Caco-2 (cell line): ENCODE results near the gene MACROD2. TPM values are rescaled to one million over a fixed set of nuclear protein-coding genes. Genes with fewer than 3 reads are reported as not detected.
"Not testable (repeated sequence)": the region's sequence is repeated elsewhere in the genome, so short reads cannot be mapped to it uniquely, and the experiment has no call there.

ENCODE experiments used
- BruUV-seq: library from RNA; stranded (reverse); fragments of 400-500 nt; replicated peaks from 2 replicates; lab custom pipeline; 2021; lab: Mats Ljungman, UMichigan
- CTCF ChIA-PET: fragments of 300-600 bp; sonication (Branson Sonifier 250); formaldehyde crosslinking; loops from one replicate; lab custom pipeline; 2022; ENCODE audit warnings: antibody characterized with exemption; lab: Charles Lee
- POLR2A ChIA-PET: fragments of 300-600 bp; sonication (Branson Sonifier 250); formaldehyde crosslinking; loops from one replicate; lab custom pipeline; 2022; ENCODE audit warnings: antibody characterized with exemption; lab: Charles Lee
- DNase-seq, 2 experiments: peaks; one replicate each; pipeline versions ENCODE4 v3.0.0 to v3.0.0-alpha.2; 2020 to 2022
- H3K27me3 ChIP-seq: replicated peaks from 2 replicates; pipeline ENCODE4 v1.6.0; 2011; ENCODE audit warnings: low read length; ENCODE audit not compliant: control insufficient read depth, insufficient read depth
- H3K36me3 ChIP-seq: 2 replicates; pipeline ENCODE4 v1.5.1; 2011; ENCODE audit warnings: low read length; ENCODE audit not compliant: control insufficient read depth, insufficient read depth
- H3K4me1 ChIP-seq: fragments of 250-450 bp; sonication (Bioruptor Pico); 2 replicates; pipeline ENCODE4 v1.5.1; 2020; ENCODE audit warnings: mild to moderate bottlenecking
- H3K4me3 ChIP-seq: 2 replicates; pipeline ENCODE4 v1.5.1; 2011; ENCODE audit warnings: low read depth, mild to moderate bottlenecking, control low read depth, low read length
- H3K9me3 ChIP-seq: fragments of 250-450 bp; sonication (Bioruptor Pico); 2 replicates; pipeline ENCODE4 v1.5.1; 2020; ENCODE audit warnings: mild to moderate bottlenecking, moderate library complexity
- H3K27ac Mint-ChIP-seq: one replicate; pipeline ENCODE4 v1.8.0; 2022; ENCODE audit warnings: mixed read lengths; ENCODE audit not compliant: unreplicated experiment
- H3K27me3 Mint-ChIP-seq: one replicate; pipeline ENCODE4 v1.8.0; 2022; ENCODE audit warnings: mixed read lengths; ENCODE audit not compliant: insufficient read depth, unreplicated experiment
- H3K36me3 Mint-ChIP-seq: one replicate; pipeline ENCODE4 v1.8.0; 2022; ENCODE audit warnings: mild to moderate bottlenecking, mixed read lengths; ENCODE audit not compliant: insufficient read depth, unreplicated experiment
- H3K4me1 Mint-ChIP-seq: one replicate; pipeline ENCODE4 v1.8.0; 2022; ENCODE audit warnings: low read depth, mixed read lengths; ENCODE audit not compliant: unreplicated experiment
- H3K4me3 Mint-ChIP-seq: one replicate; pipeline ENCODE4 v1.8.0; 2022; ENCODE audit warnings: mild to moderate bottlenecking, moderate library complexity, mixed read lengths; ENCODE audit not compliant: unreplicated experiment
- H3K9me3 Mint-ChIP-seq: one replicate; pipeline ENCODE4 v1.8.0; 2022; ENCODE audit warnings: mixed read lengths; ENCODE audit not compliant: unreplicated experiment
- CTCF ChIP-seq, 2 experiments: fragments of 200-600 bp in 1 of 2; IDR thresholded peaks; 1 replicate in 1 of 2; 2 replicates in 1 of 2; pipeline versions ENCODE4 v1.5.1 to v1.8.0; 2011 to 2022; ENCODE audit warnings: antibody characterized with exemption in 1 of 2, control low read depth in 1 of 2, inconsistent platforms in 1 of 2, low read depth in 1 of 2, low read length in 1 of 2, mild to moderate bottlenecking in 1 of 2, moderate library complexity in 1 of 2; ENCODE audit not compliant: insufficient read depth in 1 of 2, severe bottlenecking in 1 of 2, unreplicated experiment in 1 of 2
- intact Hi-C: fragments of 100-400 bp; cut with micrococcal nuclease; formaldehyde crosslinking; loops from one replicate; pipeline ENCODE4 v1.10.0; 2022; ENCODE audit not compliant: unreplicated experiment
- total RNA-seq: library from RNA; stranded (reverse); gene quantifications from 2 replicates; pipeline ENCODE4 v1.2.3, GENCODE V29; 2022

Gene MACROD2
- total RNA-seq, 1 experiment from 2014 or later: 6.4 TPM

GRCh38 chr20:14454296-14454695 lies 459.0 kb downstream of the MACROD2 start:
- TF ChIP-seq CTCF (IDR thresholded peaks at IDR 0.05; ENCODE audit: insufficient read depth in 1 of 2, low read depth in 1 of 2, low read length in 1 of 2, severe bottlenecking in 1 of 2, unreplicated experiment in 1 of 2): no peak
- Mint-ChIP-seq H3K36me3 (no peaks in the 10 kb centered on the region), H3K4me3 (no peak overlapping the region), H3K4me1 (peaks cover 19% of the 10 kb centered on the region), H3K27me3 (no peaks in the 10 kb centered on the region), H3K9me3 (peaks cover 23% of the 10 kb centered on the region), H3K27ac (no peak overlapping the region)
- no peak for DNase-seq
- Histone ChIP-seq H3K9me3 (no peaks in the 10 kb centered on the region; the same call in 1 of the 2 replicates), H3K36me3 (no peaks in the 10 kb centered on the region), H3K4me1 (0 out of 2 replicates have a peak, but pooled peaks cover 3% of the 10 kb centered on the region), H3K27me3 (no peaks in the 10 kb centered on the region), H3K4me3 (no peak overlapping the region)
- no TSS peak for BruUV-seq
- POLR2A ChIA-PET: no interaction called here
- intact Hi-C loops: no loop called here
- CTCF ChIA-PET: interaction anchor here (0.7 kb wide), 1 partner anchor 1484 kb away, joined by 3 read pairs; no protein-coding TSS in a partner anchor

DNA sequence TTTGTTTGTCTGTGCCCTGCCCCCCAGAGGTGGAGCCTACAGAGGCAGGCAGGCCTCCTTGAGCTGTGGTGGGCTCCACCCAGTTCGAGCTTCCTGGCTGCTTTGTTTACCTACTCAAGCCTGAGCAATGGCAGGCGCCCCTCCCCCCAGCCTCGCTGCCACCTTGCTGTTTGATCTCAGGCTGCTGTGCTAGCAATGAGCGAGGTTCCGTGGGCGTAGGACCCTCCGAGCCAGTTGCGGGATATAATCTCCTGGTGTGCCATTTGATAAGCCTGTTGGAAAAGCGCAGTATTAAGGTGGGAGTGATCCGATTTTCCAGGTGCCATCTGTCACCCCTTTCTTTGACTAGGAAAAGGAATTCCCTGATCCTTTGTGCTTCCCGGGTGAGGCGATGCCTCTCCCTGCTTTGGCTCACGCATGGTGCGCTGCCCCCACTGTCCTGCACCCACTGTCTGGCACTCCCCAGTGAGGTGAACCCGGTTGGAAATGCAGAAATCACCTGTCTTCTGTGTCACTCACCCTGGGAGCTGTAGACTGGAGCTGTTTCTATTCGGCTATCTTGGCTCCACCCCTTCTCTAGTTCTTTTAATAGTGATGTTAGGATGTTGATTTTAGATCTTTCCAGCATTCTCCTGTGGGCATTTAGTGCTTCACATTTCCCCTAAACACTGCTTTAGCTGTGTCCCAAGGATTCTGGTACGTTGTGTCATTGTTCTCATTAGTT lies 471.9 kb downstream of the MACROD2 start:
- Mint-ChIP-seq H3K9me3 (peaks cover 30% of the 10 kb centered on the region), H3K4me1 (peaks cover 17% of the 10 kb centered on the region)
- peak; percentile 38 to 45 for DNase-seq
- H3K4me3 Mint-ChIP-seq, H3K36me3 ChIP-seq, H3K9me3 ChIP-seq, H3K27me3 ChIP-seq, H3K36me3 Mint-ChIP-seq, BruUV-seq, H3K4me1 ChIP-seq, H3K27ac Mint-ChIP-seq, H3K27me3 Mint-ChIP-seq, POLR2A ChIA-PET, CTCF ChIA-PET, H3K4me3 ChIP-seq, intact Hi-C loops: not testable (repeated sequence)

GRCh38 chr20:14470231-14470899 lies 475.0 kb downstream of the MACROD2 start:
- H3K4me3 Mint-ChIP-seq: no peak overlapping the region
- Histone ChIP-seq H3K4me3 (no peak overlapping the region), H3K4me1 (peaks cover 6% of the 10 kb centered on the region), H3K36me3 (no peaks in the 10 kb centered on the region), H3K9me3 (no peaks in the 10 kb centered on the region), H3K27me3 (no peaks in the 10 kb centered on the region)
- no TSS peak for BruUV-seq
- ChIA-PET CTCF (no interaction called here), POLR2A (no interaction called here)
- H3K27ac Mint-ChIP-seq: peak overlapping the region; percentile 1
- intact Hi-C loops: no loop called here
- H3K9me3 Mint-ChIP-seq: peaks cover 21% of the 10 kb centered on the region
- H3K27me3 Mint-ChIP-seq: no peaks in the 10 kb centered on the region
- no peak for DNase-seq
- H3K4me1 Mint-ChIP-seq: peaks cover 17% of the 10 kb centered on the region
- TF ChIP-seq CTCF (IDR thresholded peaks at IDR 0.05; ENCODE audit: insufficient read depth in 1 of 2, low read depth in 1 of 2, low read length in 1 of 2, severe bottlenecking in 1 of 2, unreplicated experiment in 1 of 2): no peak
- no peaks in the 10 kb centered on the region for H3K36me3 Mint-ChIP-seq
